ENCODE results near the gene FOCAD.

- no peak for TF ChIP-seq POLR2A (IDR thresholded peaks at IDR 0.05)
- no peak for TF ChIP-seq POLR2AphosphoS5 (IDR thresholded peaks at IDR 0.05)
Measured at GRCh38 chr9:20930836-20931235, 246.8 kb downstream of the FOCAD start.

Measured in prostate gland (tissue), 1 donor.